Endodermal cell (in vitro differentiated cells): ENCODE results near the gene ALCAM. TPM values are rescaled to one million over a fixed set of nuclear protein-coding genes. Genes with fewer than 3 reads are reported as not detected.

Experiments used
- DNase-seq: peaks from one replicate; pipeline ENCODE4 v3.0.0-alpha.2; 2017
- H3K27ac ChIP-seq: 2 replicates; pipeline ENCODE4 v1.5.1; 2013; ENCODE audit warnings: mild to moderate bottlenecking, low read depth, low read length, moderate library complexity
- H3K27me3 ChIP-seq: 2 replicates; pipeline ENCODE4 v1.6.1; 2013; ENCODE audit warnings: mild to moderate bottlenecking, low read length, moderate library complexity; ENCODE audit not compliant: insufficient read depth, control insufficient read depth, poor library complexity, severe bottlenecking
- H3K36me3 ChIP-seq: 2 replicates; pipeline ENCODE4 v1.7.0; 2013; ENCODE audit warnings: mild to moderate bottlenecking, low read length, moderate library complexity; ENCODE audit not compliant: control insufficient read depth, insufficient read depth
- H3K4me1 ChIP-seq: one replicate; pipeline ENCODE4 v1.7.0; 2013; ENCODE audit warnings: low read length; ENCODE audit not compliant: control insufficient read depth, insufficient read depth
- H3K4me3 ChIP-seq: 2 replicates; pipeline ENCODE4 v1.5.1; 2013; ENCODE audit warnings: mild to moderate bottlenecking, low read length, moderate library complexity
- H3K9ac ChIP-seq: 2 replicates; pipeline ENCODE4 v1.6.1; 2013; ENCODE audit warnings: mild to moderate bottlenecking, low read length, moderate library complexity; ENCODE audit not compliant: poor library complexity, severe bottlenecking; ENCODE audit errors: extremely low read depth
- H3K9me3 ChIP-seq: 2 replicates; pipeline ENCODE4 v1.6.1; 2013; ENCODE audit warnings: mild to moderate bottlenecking, low read length, moderate library complexity; ENCODE audit not compliant: control insufficient read depth
- H3K27ac Mint-ChIP-seq: 2 replicates; pipeline ENCODE4 v1.8.0; 2020; ENCODE audit warnings: mixed read lengths
- H3K27me3 Mint-ChIP-seq: 2 replicates; pipeline ENCODE4 v1.8.0; 2021; ENCODE audit warnings: mild to moderate bottlenecking, mixed read lengths; ENCODE audit not compliant: insufficient read depth
- H3K36me3 Mint-ChIP-seq: 2 replicates; pipeline ENCODE4 v1.8.0; 2020; ENCODE audit warnings: low read depth, mixed read lengths
- H3K4me1 Mint-ChIP-seq: 2 replicates; pipeline ENCODE4 v1.8.0; 2020; ENCODE audit warnings: mixed read lengths
- H3K4me3 Mint-ChIP-seq: 2 replicates; pipeline ENCODE4 v1.8.0; 2020; ENCODE audit warnings: mild to moderate bottlenecking, moderate library complexity, mixed read lengths
- H3K9me3 Mint-ChIP-seq: 2 replicates; pipeline ENCODE4 v1.8.0; 2020; ENCODE audit warnings: mild to moderate bottlenecking, mixed read lengths
- WGBS, 2 experiments: methylation state at CpG; one replicate each; pipeline versions ENCODE4 v1.1.5 to v1.1.7; 2013; ENCODE audit warnings: missing lambda C conversion rate in 2 of 2, mixed read lengths in 1 of 2; ENCODE audit not compliant: insufficient coverage in 1 of 2, insufficient read length in 1 of 2; 5-methylcytosine and 5-hydroxymethylcytosine counted together
- total RNA-seq, 2 donors: library from RNA; stranded (reverse); fragmentation: NEBNext Ultra II Directional in 1 of 2; extraction: Animal tissue kit (Norgen Biotek cat#: 25700) in 1 of 2; gene quantifications; 2 replicates in 1 of 2; 3 replicates in 1 of 2; pipeline ENCODE4 v1.2.1, GENCODE V29; 2021
- TF ChIP-seq, protein P1 (sequence below): fragments of 200-600 bp; sonication (generic); conservative IDR thresholded peaks from 2 replicates; pipeline ENCODE4 v1.5.0; 2021; ENCODE audit warnings: antibody characterized with exemption, mild to moderate bottlenecking

Gene ALCAM
- total RNA-seq, 2 donors from 2014 or later = 19.3 to 36.5 TPM

- no peaks in the 10 kb centered on the region for H3K27me3 ChIP-seq
- TF ChIP-seq, protein P1, sequence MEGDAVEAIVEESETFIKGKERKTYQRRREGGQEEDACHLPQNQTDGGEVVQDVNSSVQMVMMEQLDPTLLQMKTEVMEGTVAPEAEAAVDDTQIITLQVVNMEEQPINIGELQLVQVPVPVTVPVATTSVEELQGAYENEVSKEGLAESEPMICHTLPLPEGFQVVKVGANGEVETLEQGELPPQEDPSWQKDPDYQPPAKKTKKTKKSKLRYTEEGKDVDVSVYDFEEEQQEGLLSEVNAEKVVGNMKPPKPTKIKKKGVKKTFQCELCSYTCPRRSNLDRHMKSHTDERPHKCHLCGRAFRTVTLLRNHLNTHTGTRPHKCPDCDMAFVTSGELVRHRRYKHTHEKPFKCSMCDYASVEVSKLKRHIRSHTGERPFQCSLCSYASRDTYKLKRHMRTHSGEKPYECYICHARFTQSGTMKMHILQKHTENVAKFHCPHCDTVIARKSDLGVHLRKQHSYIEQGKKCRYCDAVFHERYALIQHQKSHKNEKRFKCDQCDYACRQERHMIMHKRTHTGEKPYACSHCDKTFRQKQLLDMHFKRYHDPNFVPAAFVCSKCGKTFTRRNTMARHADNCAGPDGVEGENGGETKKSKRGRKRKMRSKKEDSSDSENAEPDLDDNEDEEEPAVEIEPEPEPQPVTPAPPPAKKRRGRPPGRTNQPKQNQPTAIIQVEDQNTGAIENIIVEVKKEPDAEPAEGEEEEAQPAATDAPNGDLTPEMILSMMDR = no peak
- no peak overlapping the region for H3K4me3 Mint-ChIP-seq
Measured at GRCh38 chr3:105459566-105460290, 93.0 kb downstream of the ALCAM start.

GRCh38 chr3:105463620-105464019 is 96.9 kb downstream of the ALCAM start:
- TF ChIP-seq, protein P1 = no peak
- H3K9me3 ChIP-seq = no peaks in the 10 kb centered on the region
- peaks cover 7% of the 10 kb centered on the region for H3K4me1 ChIP-seq
- no peaks in the 10 kb centered on the region for H3K27me3 Mint-ChIP-seq
- no peak overlapping the region for H3K4me3 Mint-ChIP-seq
- peaks cover 13% of the 10 kb centered on the region for H3K4me1 Mint-ChIP-seq
- H3K27me3 ChIP-seq = no peaks in the 10 kb centered on the region
- no peaks in the 10 kb centered on the region for H3K36me3 ChIP-seq
- 95 to 100% methylated on average over 1 of the region's 1 CpG for WGBS, 2 experiments
- no peaks in the 10 kb centered on the region for H3K36me3 Mint-ChIP-seq
- no peak overlapping the region for H3K27ac ChIP-seq
- H3K9ac ChIP-seq = no peak overlapping the region
- no peak overlapping the region for H3K27ac Mint-ChIP-seq
- no peaks in the 10 kb centered on the region for H3K9me3 Mint-ChIP-seq
- DNase-seq = no peak
- no peak overlapping the region for H3K4me3 ChIP-seq

More at GRCh38 chr3:105459566-105460290, 93.0 kb downstream of the ALCAM start:
- H3K4me3 ChIP-seq = no peak overlapping the region
- no peaks in the 10 kb centered on the region for H3K36me3 Mint-ChIP-seq
- no peak overlapping the region for H3K27ac Mint-ChIP-seq
- no peaks in the 10 kb centered on the region for H3K27me3 Mint-ChIP-seq
- H3K27ac ChIP-seq = no peak overlapping the region
- no peaks in the 10 kb centered on the region for H3K36me3 ChIP-seq
- H3K9ac ChIP-seq = no peak overlapping the region
- H3K9me3 Mint-ChIP-seq = no peaks in the 10 kb centered on the region
- peaks cover 7% of the 10 kb centered on the region for H3K4me1 ChIP-seq
- no peaks in the 10 kb centered on the region for H3K9me3 ChIP-seq
- peaks cover 13% of the 10 kb centered on the region for H3K4me1 Mint-ChIP-seq
- DNase-seq = no peak
- 83 to 84% methylated on average over 1 to 2 of the region's 3 CpGs for WGBS, 2 experiments

- peaks cover 6% of the 10 kb centered on the region for H3K4me1 Mint-ChIP-seq
- H3K27me3 Mint-ChIP-seq = no peaks in the 10 kb centered on the region
- WGBS, 2 experiments = 90 to 92% methylated on average over 2 of the region's 2 CpGs
- H3K27ac ChIP-seq = no peak overlapping the region
- H3K4me1 ChIP-seq = peaks cover 4% of the 10 kb centered on the region
- H3K9me3 Mint-ChIP-seq = no peaks in the 10 kb centered on the region
- TF ChIP-seq, protein P1 = no peak
- H3K9me3 ChIP-seq = no peaks in the 10 kb centered on the region
- H3K27ac Mint-ChIP-seq = no peak overlapping the region
- no peaks in the 10 kb centered on the region for H3K36me3 ChIP-seq
- no peak for DNase-seq
- H3K4me3 Mint-ChIP-seq = no peak overlapping the region
- H3K27me3 ChIP-seq = no peaks in the 10 kb centered on the region
- H3K9ac ChIP-seq = no peak overlapping the region
- H3K4me3 ChIP-seq = no peak overlapping the region
- H3K36me3 Mint-ChIP-seq = no peaks in the 10 kb centered on the region
Measured at GRCh38 chr3:105465251-105465853, 98.6 kb downstream of the ALCAM start.
